Loucy (cell line): ENCODE data around the gene TENM4.

ENCODE experiments used
- EZH2phosphoT487 ChIP-seq: fragments of 200-600 bp; IDR thresholded peaks from 2 replicates; pipeline ENCODE4 v1.6.1; 2018; ENCODE audit warnings: antibody characterized with exemption, mild to moderate bottlenecking, moderate library complexity, borderline replicate concordance
- TF ChIP-seq, protein P1 (sequence below): fragments of 200-600 bp; sonication (generic); conservative IDR thresholded peaks from 2 replicates; pipeline ENCODE4 v1.5.1; 2014; ENCODE audit warnings: mild to moderate bottlenecking, antibody characterized with exemption, low read length

DNA sequence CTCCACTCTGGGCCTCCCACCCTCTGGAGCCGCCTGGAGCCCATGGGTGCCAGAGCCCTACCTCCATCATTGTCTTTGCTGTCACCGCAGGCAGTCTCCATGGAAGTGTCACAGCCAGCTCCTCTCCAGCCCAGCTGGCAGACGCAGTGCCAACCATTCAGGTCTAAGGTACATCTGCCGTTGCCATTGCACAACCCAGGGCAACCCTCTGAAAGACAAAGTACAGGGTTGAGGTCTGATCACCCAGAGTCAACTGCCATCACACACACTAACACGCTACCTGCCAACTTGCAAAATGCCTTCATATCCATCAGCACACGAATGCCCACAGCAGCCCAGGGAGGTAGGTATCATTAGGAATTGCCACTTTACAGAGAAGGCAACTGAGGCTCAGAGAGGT lies 669.9 kb downstream of the TENM4 start:
- TF ChIP-seq, protein P1, sequence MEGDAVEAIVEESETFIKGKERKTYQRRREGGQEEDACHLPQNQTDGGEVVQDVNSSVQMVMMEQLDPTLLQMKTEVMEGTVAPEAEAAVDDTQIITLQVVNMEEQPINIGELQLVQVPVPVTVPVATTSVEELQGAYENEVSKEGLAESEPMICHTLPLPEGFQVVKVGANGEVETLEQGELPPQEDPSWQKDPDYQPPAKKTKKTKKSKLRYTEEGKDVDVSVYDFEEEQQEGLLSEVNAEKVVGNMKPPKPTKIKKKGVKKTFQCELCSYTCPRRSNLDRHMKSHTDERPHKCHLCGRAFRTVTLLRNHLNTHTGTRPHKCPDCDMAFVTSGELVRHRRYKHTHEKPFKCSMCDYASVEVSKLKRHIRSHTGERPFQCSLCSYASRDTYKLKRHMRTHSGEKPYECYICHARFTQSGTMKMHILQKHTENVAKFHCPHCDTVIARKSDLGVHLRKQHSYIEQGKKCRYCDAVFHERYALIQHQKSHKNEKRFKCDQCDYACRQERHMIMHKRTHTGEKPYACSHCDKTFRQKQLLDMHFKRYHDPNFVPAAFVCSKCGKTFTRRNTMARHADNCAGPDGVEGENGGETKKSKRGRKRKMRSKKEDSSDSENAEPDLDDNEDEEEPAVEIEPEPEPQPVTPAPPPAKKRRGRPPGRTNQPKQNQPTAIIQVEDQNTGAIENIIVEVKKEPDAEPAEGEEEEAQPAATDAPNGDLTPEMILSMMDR, result no peak
- no peak for TF ChIP-seq EZH2phosphoT487
